Activated T-cell treated with anti-CD3 and anti-CD28 coated beads, Interleukin-2, amount 50 U/mL, for 4 hours (primary cell): ENCODE data around the gene LILRA2. TPM values are rescaled to one million over a fixed set of nuclear protein-coding genes. Genes with fewer than 3 reads are reported as not detected.
"Not testable (repeated sequence)": the region's sequence is repeated elsewhere in the genome, so short reads cannot be mapped to it uniquely, and the experiment has no call there.

Source experiments
- ATAC-seq, 2 donors: fragments of 200-7000 bp; cut with Tn5 transposase; one replicate each; pipeline ENCODE4 v1.10.0; 2021
- DNase-seq: peaks from one replicate; pipeline ENCODE4 v3.0.0-alpha.2; 2020
- H3K27me3 Mint-ChIP-seq: one replicate; pipeline ENCODE4 v1.8.0; 2021; ENCODE audit warnings: low read depth, mixed read lengths
- H3K36me3 Mint-ChIP-seq: one replicate; pipeline ENCODE4 v1.8.0; 2022; ENCODE audit warnings: mixed read lengths; ENCODE audit not compliant: insufficient read depth
- H3K4me1 Mint-ChIP-seq: one replicate; pipeline ENCODE4 v1.8.0; 2021; ENCODE audit warnings: low read depth, mixed read lengths
- H3K4me3 Mint-ChIP-seq: one replicate; pipeline ENCODE4 v1.8.0; 2021; ENCODE audit warnings: mild to moderate bottlenecking, moderate library complexity, mixed read lengths
- H3K9me3 Mint-ChIP-seq: one replicate; pipeline ENCODE4 v1.8.0; 2021; ENCODE audit warnings: mixed read lengths
- total RNA-seq, 3 donors: library from RNA; stranded (reverse); gene quantifications; one replicate each; pipeline ENCODE4 v1.2.1, GENCODE V29; 2021

The LILRA2 gene
- total RNA-seq, 3 donors from 2014 or later = not detected

DNA sequence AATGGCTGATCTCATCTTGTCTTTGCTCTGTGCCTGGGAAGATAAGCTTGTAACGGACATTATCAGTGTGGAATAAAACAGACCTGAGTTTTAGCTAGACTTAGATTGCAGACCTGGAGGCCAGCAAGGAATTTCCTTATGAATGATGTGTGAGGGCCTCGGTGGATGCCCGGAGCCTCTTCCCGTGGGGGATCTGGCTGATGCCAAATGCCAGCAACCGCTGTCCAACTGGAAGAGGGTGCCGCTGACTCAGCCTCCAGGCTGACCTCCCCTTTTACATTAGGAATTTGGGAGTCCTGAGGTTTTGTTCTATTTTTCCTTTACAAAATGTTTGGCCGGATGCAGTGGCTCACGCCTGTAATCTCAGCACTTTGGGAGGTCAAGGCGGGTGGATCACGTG, 19.6 kb upstream of the LILRA2 start:
- Mint-ChIP-seq H3K9me3 (no peaks in the 10 kb centered on the region), H3K27me3 (peaks cover 38% of the 10 kb centered on the region), H3K4me3 (no peak overlapping the region), H3K4me1 (peaks cover 4% of the 10 kb centered on the region), H3K36me3 (no peaks in the 10 kb centered on the region)
- ATAC-seq (no peak), DNase-seq (no peak)

DNA sequence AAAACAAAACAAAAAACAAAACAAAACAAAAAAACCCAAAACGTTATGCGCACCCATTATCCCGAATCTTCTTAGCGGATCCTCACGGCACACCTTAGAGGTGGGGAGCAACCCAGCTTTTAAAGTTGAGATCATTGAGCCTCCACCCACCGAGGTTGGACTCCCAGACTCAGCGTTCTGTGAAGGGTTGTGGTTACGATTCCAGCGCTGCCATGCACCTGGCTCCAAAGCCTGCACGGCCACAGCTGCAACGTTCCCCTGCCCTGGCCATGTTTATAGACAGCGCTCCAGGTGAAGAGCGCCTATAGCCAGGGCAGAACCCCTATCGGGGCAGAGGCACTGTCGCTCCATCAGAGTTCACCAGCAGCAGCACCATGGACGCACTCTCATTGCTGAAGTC, 18.7 kb upstream of the LILRA2 start:
- peaks cover 38% of the 10 kb centered on the region for H3K27me3 Mint-ChIP-seq
- no peaks in the 10 kb centered on the region for H3K36me3 Mint-ChIP-seq
- ATAC-seq (no peak), DNase-seq (no peak)
- no peaks in the 10 kb centered on the region for H3K9me3 Mint-ChIP-seq
- H3K4me1 Mint-ChIP-seq = peaks cover 4% of the 10 kb centered on the region
- no peak overlapping the region for H3K4me3 Mint-ChIP-seq

- Mint-ChIP-seq H3K4me3 (no peak overlapping the region), H3K9me3 (no peaks in the 10 kb centered on the region), H3K36me3 (no peaks in the 10 kb centered on the region), H3K27me3 (peaks cover 40% of the 10 kb centered on the region), H3K4me1 (peaks cover 4% of the 10 kb centered on the region)
- no peak for DNase-seq
- no peak for ATAC-seq
Measured at GRCh38 chr19:54556194-54556593, 17.4 kb upstream of the LILRA2 start.

DNA sequence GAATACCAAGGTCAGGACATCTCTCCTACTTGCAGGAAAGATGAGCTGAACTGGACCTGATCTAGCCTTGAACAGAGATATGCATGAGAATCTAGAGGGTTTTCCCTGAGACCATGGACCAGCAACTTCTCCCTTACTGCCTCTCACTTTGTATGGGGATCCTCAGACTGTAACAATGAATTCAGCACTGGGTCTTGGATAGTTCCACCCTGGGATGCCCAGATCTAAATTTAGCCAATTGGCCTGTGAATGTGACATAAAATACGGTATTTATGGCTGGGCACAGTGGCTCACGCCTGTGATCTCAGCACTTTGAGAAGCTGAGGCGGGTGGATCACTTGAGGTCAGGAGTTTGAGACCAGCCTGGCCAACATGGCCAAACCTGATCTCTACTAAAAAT, 15.3 kb upstream of the LILRA2 start:
- ATAC-seq (no peak), DNase-seq (no peak)
- no peaks in the 10 kb centered on the region for H3K4me1 Mint-ChIP-seq
- H3K4me3 Mint-ChIP-seq = no peak overlapping the region
- H3K27me3 Mint-ChIP-seq = peaks cover 38% of the 10 kb centered on the region
- no peaks in the 10 kb centered on the region for H3K36me3 Mint-ChIP-seq
- no peaks in the 10 kb centered on the region for H3K9me3 Mint-ChIP-seq

GRCh38 chr19:54560881-54561385, 12.7 kb upstream of the LILRA2 start:
- Mint-ChIP-seq H3K4me1 (no peaks in the 10 kb centered on the region), H3K36me3 (no peaks in the 10 kb centered on the region), H3K4me3 (no peak overlapping the region), H3K9me3 (no peaks in the 10 kb centered on the region), H3K27me3 (peaks cover 29% of the 10 kb centered on the region)
- DNase-seq (no peak), ATAC-seq (no peak)

GRCh38 chr19:54561840-54562239, 11.8 kb upstream of the LILRA2 start:
- Mint-ChIP-seq H3K27me3 (peaks cover 33% of the 10 kb centered on the region), H3K36me3 (no peaks in the 10 kb centered on the region)
- ATAC-seq = no peak

DNA sequence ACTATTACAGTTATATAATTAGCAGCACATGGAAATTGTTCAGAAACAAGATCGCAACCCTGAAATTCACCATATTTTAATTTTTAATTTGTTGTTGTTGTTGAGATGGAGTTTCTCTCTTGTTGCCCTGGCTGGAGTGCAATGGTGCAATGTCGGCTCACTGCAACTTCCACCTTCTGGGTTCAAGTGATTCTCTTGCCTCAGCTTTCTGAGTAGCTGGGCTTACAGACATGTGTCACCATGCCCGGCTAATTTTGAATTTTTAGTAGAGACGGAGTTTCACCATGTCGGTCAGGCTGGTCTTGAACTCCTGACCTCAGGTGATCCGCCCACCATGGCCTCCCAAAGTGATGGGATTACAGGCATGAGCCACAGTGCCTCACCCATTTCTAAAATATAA, 10.4 kb upstream of the LILRA2 start:
- not testable (repeated sequence) for H3K4me3 Mint-ChIP-seq, H3K9me3 Mint-ChIP-seq, H3K4me1 Mint-ChIP-seq, DNase-seq, H3K36me3 Mint-ChIP-seq, ATAC-seq
- peaks cover 32% of the 10 kb centered on the region for H3K27me3 Mint-ChIP-seq

More at GRCh38 chr19:54561840-54562239, 11.8 kb upstream of the LILRA2 start:
- DNase-seq = no peak
- Mint-ChIP-seq H3K4me1 (no peaks in the 10 kb centered on the region), H3K9me3 (no peaks in the 10 kb centered on the region), H3K4me3 (no peak overlapping the region)

- H3K4me1 Mint-ChIP-seq = peaks cover 6% of the 10 kb centered on the region
- no peak overlapping the region for H3K4me3 Mint-ChIP-seq
- H3K36me3 Mint-ChIP-seq = no peaks in the 10 kb centered on the region
- no peak for DNase-seq
- no peaks in the 10 kb centered on the region for H3K9me3 Mint-ChIP-seq
- no peak for ATAC-seq
- peaks cover 53% of the 10 kb centered on the region for H3K27me3 Mint-ChIP-seq
Measured at GRCh38 chr19:54570316-54570715, 3.3 kb upstream of the LILRA2 start.

- not testable (repeated sequence) for ATAC-seq
Measured at GRCh38 chr19:54571715-54572615, 1.6 kb upstream of the LILRA2 start.

GRCh38 chr19:54572696-54573311, 786 bp upstream of the LILRA2 start:
- peaks cover 43% of the 10 kb centered on the region for H3K27me3 Mint-ChIP-seq
- H3K4me3 Mint-ChIP-seq = no peak overlapping the region
- ATAC-seq = no peak
- H3K9me3 Mint-ChIP-seq = no peaks in the 10 kb centered on the region
- no peaks in the 10 kb centered on the region for H3K36me3 Mint-ChIP-seq
- H3K4me1 Mint-ChIP-seq = peaks cover 4% of the 10 kb centered on the region
- DNase-seq = no peak

More at GRCh38 chr19:54571715-54572615, 1.6 kb upstream of the LILRA2 start:
- not testable (repeated sequence) for H3K9me3 Mint-ChIP-seq, DNase-seq, H3K36me3 Mint-ChIP-seq, H3K4me3 Mint-ChIP-seq, H3K4me1 Mint-ChIP-seq
- H3K27me3 Mint-ChIP-seq = peaks cover 47% of the 10 kb centered on the region

- no peak for ATAC-seq
Measured at GRCh38 chr19:54574051-54574450, 461 bp downstream of the LILRA2 start.

DNA sequence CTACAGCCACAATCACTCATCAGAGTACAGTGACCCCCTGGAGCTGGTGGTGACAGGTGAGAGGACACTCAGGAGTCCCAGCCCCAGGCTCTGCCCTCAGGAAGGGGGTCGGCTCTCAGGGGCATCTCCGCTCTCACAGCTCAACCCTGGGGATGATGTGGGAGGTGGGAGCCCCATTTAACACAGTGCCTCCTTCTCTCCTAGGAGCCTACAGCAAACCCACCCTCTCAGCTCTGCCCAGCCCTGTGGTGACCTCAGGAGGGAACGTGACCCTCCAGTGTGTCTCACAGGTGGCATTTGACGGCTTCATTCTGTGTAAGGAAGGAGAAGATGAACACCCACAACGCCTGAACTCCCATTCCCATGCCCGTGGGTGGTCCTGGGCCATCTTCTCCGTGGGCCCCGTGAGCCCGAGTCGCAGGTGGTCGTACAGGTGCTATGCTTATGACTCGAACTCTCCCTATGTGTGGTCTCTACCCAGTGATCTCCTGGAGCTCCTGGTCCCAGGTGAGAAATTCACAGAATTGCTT, 1.0 kb downstream of the LILRA2 start:
- ATAC-seq = no peak
- Mint-ChIP-seq H3K27me3 (peaks cover 43% of the 10 kb centered on the region), H3K36me3 (no peaks in the 10 kb centered on the region), H3K4me3 (no peak overlapping the region), H3K9me3 (no peaks in the 10 kb centered on the region), H3K4me1 (peaks cover 4% of the 10 kb centered on the region)
- no peak for DNase-seq

More at GRCh38 chr19:54574051-54574450, 461 bp downstream of the LILRA2 start:
- no peaks in the 10 kb centered on the region for H3K36me3 Mint-ChIP-seq
- H3K4me1 Mint-ChIP-seq = peaks cover 4% of the 10 kb centered on the region
- H3K4me3 Mint-ChIP-seq = no peak overlapping the region
- peaks cover 43% of the 10 kb centered on the region for H3K27me3 Mint-ChIP-seq
- H3K9me3 Mint-ChIP-seq = no peaks in the 10 kb centered on the region
- no peak for DNase-seq

GRCh38 chr19:54575205-54575604, 1.6 kb downstream of the LILRA2 start:
- not testable (repeated sequence) for H3K9me3 Mint-ChIP-seq, DNase-seq, H3K4me1 Mint-ChIP-seq, ATAC-seq, H3K36me3 Mint-ChIP-seq, H3K4me3 Mint-ChIP-seq
- H3K27me3 Mint-ChIP-seq = peaks cover 47% of the 10 kb centered on the region

- no peak for ATAC-seq
Measured at GRCh38 chr19:54576411-54576976, 2.9 kb downstream of the LILRA2 start.

More at GRCh38 chr19:54576411-54576976, 2.9 kb downstream of the LILRA2 start:
- no peak for DNase-seq
- H3K27me3 Mint-ChIP-seq = peaks cover 38% of the 10 kb centered on the region
- peaks cover 4% of the 10 kb centered on the region for H3K4me1 Mint-ChIP-seq
- no peak overlapping the region for H3K4me3 Mint-ChIP-seq
- peaks cover 3% of the 10 kb centered on the region for H3K9me3 Mint-ChIP-seq
- H3K36me3 Mint-ChIP-seq = no peaks in the 10 kb centered on the region
